GM18873 (cell line): Measurements from ENCODE around the gene ZNF546.
"Not testable (repeated sequence)": the region's sequence is repeated elsewhere in the genome, so short reads cannot be mapped to it uniquely, and the experiment has no call there.

Experiments
- ATAC-seq: cut with Tn5 transposase; IDR thresholded peaks from one replicate; pipeline ENCODE4 v1.9.1; 2021; ENCODE audit warnings: mild to moderate bottlenecking, moderate library complexity, moderate number of reproducible peaks; ENCODE audit not compliant: unreplicated experiment, low FRiP score

ZNF546 gene

DNA sequence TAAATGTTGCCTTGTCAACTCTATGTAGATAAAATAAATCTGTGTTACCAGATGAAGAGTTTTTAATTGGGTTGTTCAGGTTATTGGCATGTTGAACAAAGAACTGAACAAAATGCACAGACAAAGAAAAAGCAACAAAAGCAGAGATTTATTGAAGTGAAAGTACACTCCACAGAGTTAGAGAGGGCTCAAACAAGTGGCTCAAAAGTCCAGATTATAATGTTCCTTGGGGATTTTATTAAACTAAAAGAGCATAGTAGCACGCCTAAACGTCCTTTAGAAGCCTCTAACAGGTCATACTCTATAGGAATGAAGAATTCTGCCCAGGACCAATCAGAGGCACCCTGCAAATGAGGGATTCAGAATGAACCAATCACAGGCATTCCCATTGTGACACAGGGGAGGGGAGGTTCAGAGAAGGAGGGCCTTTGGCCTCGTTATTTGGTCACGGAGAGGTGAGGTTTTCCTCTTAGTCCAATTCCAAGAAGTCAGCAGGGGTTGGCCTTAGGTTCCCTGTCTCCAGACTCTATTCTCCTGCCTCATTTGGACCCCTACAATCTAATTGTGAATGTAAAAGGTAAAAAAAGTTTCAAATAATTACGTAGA lies 13.1 kb upstream of the ZNF546 start:
- ATAC-seq = no peak

DNA sequence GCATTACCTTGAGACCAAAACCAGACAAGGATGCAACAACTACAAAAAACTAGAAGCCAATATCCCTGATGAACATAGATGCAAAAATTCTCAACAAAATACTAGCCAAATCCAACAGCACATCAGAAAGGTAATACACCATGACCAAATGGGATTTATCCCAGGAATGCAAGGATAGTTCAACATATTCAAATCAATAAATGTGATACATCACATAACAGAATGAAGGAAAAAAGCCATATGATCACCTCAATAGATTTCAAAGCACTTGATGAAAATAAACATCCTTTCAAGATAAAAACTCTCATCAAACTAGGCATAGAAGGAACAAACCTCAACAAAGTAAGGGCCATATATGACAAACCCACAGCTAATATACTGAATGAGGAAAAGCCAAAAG lies 10.2 kb upstream of the ZNF546 start:
- no peak for ATAC-seq

DNA sequence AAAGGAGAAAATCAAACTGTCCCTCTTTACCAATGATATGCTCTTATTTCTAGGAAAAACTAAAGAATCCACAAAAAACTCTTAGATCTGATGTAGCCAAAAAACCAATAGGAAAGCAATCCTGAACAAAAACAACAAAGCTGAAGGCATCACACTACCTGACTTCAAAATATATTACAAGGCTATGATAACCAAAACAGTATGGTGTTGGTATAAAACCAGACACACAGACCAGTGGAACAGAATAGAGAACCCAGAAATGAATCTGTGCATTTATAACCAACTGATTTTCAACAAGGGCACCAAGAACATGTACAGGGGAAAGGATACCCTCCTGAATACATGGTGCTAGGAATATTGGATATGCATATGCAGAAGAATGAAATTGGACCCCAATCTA lies 9.7 kb upstream of the ZNF546 start:
- ATAC-seq = no peak

DNA sequence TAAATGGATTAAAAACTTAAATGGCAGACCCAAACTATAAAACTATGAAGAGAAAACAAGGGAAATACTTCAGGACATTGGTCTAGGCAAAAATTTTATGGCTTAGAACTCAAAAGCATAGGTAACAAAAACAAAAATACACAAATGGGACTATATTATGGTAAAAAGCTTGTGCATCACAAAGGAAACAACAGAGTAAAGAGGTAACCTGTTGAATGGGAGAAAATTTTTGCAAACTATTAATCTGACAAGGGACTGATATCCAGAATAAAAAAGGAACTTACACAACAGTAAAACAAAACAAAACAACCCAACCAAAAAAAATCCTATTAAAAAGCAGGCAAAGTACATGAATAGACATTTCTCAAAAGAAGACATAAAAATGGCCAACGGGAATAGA lies 9.3 kb upstream of the ZNF546 start:
- no peak for ATAC-seq

DNA sequence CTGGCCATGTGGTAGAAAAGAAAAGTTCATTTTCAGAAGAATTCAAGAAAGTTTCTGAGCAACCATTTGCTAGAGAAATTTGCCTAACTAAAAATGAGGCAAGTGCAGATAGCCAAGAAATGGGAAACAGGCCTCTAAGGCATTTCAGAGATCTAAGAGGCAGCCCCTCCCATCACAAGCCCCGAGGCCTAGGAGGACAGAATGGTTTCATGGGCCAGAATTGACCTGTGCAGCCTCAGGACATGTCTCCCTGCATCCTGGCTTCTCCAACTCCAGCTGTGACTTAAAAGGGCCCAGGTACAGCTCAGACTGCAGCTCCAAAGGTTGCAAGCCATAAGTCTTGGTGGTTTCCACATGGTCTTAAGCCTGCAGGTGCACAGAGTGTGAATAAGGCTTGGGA lies 3.3 kb upstream of the ZNF546 start:
- no peak for ATAC-seq

DNA sequence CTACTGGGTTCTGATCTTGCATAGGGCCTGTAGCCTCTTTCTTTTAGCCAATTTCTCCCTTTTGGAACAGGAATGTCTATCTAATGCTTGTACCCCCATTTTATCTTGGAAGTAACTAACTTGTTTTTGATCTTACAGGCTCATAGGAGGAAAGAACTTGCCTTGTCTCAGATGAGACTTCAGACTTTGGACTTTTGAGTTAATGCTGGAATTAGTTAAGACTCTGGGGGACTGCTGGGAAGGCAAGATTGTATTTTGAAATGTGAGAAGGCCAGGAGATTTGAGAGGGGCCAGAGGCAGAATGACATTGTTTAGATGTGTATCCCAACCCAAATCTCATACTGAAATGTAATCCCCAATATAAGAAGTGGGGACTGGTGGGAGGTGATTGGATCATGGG lies 2.5 kb upstream of the ZNF546 start:
- ATAC-seq = no peak

DNA sequence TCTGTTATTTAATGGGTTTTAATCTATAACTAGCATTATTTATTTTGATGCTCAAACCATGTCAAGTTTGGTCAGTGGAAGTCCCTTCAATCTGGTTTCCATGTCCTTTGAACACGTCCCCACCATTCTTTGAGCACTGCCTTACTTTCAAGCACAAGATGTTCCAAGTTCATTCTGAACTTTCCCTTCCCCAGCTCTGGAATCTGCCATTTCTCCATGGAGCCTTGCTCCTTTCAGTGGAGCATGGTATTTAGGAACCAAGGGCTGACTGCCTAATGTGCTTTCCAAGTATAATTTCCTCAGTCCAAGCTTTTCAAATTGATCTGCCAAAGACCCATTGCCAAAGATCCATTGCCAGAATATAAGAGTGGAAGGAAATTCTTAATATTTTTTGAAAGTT lies 1.1 kb upstream of the ZNF546 start:
- ATAC-seq = no peak

DNA sequence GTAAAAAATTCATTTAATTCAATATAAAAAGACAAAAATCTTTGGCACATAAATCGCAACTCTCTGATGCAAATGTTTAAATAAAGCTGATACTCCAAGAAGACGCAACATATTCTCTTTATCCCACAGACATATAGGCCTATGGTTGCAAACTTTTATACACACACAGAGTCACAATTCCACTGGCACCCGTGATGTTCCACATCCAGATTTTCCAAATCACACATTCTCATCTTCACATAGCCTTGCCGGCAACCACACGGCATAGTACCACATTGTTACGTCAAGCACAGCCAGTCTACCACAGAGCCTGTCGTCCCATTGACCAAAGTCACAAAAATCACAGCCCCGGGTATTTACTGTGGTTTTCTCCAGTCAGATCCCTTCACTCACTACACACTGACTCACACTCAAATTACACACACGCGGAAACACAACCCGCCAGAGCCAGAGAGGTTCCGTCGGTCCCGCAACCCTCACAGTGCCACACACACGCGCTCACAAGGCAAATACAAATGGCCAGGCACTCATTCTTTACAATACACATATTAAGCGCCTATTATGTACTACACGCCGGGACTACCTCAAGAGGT lies 546 bp upstream of the ZNF546 start:
- peak; percentile 10 for ATAC-seq

DNA sequence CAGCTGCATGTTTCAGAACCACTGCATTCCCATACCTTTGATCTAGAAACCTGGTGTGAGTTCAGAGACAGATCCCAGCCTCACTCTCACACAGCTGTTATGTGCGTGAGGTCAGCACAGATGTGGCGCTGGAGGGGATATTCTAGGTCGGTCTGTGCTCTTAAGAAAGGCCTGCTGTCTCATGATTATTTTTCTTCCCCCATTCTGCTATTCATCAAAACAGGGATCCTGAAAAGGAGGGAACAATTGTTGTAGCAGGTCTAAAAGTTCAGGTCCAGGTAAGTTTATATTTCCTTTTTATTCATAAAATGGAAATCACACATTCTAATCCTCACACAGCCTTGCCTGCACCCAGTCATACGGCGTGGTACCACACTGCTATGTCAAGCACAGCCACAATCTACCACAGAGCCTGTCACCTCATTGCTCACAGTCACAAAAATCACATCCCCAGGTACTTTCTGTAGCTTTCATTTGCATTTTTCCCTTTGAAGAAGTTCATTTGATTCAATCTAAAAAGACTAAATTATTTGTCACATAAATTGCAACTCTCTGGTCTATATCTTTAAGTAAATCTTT lies 867 bp downstream of the ZNF546 start:
- no peak for ATAC-seq

DNA sequence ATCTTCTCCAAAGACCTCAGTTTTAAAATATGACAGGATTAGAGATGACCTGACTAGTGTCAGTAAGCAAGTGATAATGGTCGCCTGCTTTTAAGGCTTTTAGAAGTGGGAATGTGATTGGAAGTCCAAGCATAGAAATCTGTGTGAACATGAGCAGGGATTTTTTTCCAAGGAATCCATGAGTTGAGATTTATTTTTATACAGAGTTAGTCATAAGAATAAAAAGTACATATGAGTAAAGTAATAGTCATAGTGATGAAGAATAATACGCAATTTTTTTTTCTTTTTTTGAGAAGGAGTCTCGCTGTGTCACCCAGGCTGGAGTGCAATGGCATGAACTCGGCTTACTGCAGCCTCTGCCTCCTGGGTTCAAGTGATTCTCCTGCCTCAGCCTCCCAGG lies 1.6 kb downstream of the ZNF546 start:
- no peak for ATAC-seq

DNA sequence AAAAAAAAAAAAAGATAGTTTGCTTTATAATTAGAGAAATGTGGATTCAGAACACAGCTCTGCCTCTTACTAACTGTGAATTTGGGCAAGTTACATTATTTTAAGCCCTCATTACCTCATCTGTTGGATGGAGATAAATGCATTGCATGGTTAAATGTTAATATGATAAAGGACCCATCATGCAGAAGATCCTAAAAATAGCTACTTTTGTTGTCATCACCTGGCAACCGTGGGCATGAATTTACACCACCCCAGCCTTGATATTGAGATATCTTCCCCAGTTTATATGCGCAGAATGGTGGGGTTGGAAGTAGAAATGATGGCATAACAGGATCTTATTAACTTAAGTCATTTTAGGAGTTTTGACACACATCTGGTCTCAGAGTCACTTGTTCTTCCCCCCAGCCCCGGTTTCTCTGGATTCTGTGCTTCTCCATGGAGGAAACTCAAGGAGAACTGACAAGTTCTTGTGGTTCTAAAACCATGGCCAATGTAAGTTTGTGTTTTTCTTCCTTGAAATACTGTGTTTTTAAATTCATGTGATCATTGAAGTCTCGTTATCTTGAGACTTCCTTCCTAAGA lies 8.9 kb downstream of the ZNF546 start:
- ATAC-seq = no peak

DNA sequence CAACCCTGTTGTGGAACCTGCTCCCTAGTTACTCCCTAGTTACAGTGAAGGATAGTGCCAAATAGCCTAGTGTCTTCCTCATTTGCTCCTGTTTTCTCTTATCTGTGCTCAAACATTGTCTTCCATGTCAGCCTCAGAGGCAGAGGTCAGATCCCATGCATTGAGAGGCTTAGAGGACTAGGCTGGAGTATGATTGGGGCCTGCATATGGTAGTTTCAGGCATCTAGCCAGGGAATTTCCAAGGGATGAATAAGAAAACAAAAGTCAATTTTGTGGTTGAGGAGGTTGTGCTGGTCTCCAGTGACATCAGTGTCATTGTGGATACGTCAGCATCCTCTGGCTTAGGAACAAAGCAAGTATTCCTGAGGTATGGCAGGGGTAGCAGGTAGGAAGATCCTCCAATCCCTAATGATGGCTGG lies 9.4 kb downstream of the ZNF546 start:
- ATAC-seq = no peak

DNA sequence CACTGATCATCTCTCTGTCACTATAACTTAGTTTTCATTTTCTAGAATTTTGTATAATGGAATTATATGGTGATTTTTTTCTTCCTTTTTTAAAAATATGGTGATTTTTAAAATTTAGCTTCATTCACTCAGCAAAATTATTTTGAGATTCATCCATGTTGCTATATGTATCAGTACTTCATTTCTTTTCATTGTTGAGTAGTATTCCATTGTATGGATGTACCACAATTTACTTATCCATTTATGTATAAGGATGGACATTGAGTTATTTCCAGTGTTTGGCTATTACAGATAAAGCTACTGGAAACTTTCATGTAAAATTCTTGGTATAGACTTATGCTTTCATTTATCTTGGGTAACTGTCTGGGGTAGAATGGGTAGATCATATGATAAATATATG lies 12.8 kb downstream of the ZNF546 start:
- ATAC-seq = no peak

DNA sequence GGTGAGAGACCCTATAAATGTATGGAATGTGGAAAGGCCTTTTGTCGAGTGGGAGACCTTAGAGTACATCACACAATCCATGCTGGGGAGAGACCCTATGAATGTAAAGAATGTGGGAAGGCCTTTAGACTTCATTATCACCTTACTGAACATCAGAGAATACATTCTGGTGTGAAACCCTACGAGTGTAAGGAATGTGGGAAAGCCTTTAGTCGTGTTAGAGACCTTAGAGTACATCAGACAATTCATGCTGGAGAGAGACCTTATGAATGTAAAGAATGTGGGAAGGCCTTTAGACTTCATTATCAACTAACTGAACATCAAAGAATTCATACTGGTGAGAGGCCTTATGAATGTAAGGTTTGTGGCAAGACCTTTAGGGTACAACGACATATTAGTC lies 17.1 kb downstream of the ZNF546 start:
- no peak for ATAC-seq

DNA sequence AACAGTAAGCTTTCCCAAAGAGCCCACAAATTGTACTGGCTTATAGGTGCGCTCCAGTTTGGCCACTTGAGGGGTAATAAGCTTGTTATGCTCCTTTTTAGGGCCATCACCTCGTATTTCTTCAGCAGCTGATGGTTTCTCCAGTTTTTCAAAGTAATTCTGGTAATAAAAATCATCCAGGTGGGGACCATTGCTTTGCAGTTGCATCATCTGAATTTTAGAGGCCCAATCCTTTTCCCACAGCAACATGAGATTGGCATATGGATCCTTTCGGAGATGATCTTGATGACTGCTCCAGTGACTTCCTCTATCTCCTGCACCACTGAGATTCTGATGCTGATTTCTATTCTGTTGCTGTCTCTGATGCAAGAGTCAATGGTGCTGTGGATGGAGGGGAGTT lies 27.1 kb downstream of the ZNF546 start:
- ATAC-seq = no peak

DNA sequence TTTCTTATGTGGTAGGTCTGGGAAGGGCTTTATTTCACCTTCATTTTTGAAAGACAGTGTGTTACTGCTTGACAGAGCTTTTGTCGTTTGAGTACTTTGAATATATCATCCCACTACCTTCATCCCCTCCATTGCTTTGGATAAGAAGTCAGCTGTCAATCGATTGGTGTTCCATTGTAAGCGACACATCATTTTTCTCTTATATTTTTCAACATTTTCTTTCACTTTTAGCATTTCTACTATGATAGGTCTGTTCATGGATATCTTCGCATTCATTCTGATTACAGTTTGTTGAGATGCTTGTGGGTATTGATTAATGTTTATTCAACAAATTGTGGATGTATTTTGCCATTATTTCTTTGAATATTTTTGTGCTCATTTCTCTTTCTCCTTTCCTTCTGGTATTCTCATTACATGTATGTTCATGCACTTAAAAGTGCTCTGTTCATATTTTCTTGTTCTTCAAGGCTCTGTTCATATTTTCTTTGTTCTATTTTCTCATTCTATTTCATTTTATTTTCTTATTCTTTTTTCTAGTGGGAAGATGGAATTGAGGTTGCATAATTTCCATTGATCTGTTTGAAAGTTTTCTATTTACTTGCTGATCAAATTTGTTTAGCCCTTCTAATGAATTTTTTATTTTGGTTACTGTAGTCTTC lies 29.2 kb downstream of the ZNF546 start:
- no peak for ATAC-seq

DNA sequence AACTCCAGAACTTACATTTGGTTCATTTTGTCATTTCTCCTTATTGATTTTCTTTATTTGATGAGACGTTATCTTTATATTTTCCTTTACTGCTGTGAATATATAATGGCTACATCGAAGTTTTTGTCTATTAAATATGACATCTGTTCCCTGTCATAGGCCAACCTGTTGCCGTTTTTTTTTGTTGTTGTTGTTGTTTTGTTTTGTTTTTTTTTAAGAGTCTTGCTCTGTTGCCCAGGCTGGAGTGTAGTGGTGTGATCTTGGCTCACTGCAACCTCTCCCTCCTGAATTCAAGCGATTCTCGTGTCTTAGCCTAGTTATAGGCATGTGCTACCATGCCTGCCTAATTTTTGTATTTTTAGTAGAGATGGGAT lies 29.7 kb downstream of the ZNF546 start:
- ATAC-seq = no peak

DNA sequence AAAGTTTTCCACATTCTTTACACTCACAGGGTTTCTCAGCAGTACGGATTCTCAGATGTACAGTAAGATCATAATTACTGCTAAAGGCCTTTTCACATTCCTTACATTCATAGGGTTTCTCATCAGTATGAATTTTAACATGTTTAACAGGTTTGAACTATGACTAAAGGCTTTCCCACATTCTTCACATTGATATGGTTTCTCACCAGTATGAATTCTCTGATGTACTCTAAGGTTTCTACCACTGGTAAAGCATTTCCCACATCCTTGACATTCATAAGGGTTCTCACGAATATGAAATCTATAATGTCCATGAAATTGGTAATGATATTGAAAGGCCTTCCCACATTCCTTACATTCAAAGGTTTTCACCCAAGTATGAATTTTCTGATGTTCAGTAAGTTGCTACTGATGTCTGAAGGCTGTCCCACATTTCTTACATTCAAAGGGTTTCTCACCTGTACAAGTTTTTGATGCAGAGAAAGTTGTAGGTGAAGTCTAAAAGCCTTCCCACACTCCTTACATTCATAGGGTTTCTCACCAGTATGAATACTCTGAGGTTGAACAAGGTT lies 37.2 kb downstream of the ZNF546 start:
- ATAC-seq = no peak

DNA sequence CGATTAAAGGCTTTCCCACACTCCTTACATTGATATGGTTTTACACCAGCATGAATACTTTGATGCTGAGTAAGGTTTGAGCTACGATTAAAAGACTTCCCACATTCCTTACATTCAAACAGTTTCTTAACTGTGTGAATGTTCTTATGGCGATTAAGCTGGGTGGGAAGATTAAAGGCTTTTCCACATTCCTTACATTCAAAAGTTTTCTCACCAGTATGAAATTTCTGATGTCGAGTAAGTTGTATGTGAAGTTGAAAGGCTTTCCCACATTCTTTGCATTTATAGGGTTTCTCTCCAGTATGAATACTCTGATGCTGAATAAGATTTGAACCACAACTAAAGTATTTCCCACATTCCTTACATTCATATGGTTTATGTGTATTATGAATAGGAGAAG lies 39.1 kb downstream of the ZNF546 start:
- ATAC-seq = no peak

DNA sequence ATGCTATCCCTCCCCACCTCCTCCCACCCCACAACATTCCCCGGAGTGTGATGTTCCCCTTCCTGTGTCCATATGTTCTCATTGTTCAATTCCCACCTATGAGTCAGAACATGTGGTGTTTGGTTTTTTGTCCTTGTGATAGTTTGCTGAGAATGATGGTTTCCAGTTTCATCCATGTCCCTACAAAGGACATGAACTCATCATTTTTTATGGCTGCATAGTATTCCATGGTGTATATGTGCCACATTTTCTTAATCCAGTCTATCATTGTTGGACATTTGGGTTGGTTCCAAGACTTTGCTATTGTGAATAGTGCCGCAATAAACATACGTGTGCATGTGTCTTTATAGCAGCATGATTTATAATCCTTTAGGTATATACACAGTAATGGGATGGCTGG lies 41.2 kb downstream of the ZNF546 start:
- not testable (repeated sequence) for ATAC-seq

DNA sequence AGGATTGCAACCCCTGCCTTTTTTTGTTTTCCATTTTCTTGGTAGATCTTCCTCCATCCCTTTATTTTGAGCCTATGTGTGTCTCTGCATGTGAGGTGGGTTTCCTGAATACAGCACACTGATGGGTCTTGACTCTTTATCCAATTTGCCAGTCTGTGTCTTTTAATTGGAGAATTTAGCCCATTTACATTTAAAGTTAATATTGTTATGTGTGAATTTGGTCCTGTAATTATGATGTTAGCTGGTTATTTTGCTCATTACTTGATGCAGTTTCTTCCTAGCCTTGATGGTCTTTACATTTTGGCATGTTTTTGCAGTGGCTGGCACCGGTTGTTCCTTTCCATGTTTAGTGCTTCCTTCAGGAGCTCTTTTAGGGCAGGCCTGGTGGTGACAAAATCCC lies 44.9 kb downstream of the ZNF546 start:
- ATAC-seq = not testable (repeated sequence)
